C4-2B (cell line): ENCODE data around the gene FABP3.

Experiments used
- H3K27ac ChIP-seq: fragments of 450-650 bp; 2 replicates; pipeline ENCODE4 v1.5.1; 2017
- CTCF ChIP-seq: fragments of 450-650 bp; conservative IDR thresholded peaks from 2 replicates; pipeline ENCODE4 v1.5.1; 2017; ENCODE audit warnings: mild to moderate bottlenecking
- ZFX ChIP-seq: fragments of 450-650 bp; IDR thresholded peaks from 2 replicates; pipeline ENCODE4 v1.6.1; 2017

The FABP3 gene

DNA sequence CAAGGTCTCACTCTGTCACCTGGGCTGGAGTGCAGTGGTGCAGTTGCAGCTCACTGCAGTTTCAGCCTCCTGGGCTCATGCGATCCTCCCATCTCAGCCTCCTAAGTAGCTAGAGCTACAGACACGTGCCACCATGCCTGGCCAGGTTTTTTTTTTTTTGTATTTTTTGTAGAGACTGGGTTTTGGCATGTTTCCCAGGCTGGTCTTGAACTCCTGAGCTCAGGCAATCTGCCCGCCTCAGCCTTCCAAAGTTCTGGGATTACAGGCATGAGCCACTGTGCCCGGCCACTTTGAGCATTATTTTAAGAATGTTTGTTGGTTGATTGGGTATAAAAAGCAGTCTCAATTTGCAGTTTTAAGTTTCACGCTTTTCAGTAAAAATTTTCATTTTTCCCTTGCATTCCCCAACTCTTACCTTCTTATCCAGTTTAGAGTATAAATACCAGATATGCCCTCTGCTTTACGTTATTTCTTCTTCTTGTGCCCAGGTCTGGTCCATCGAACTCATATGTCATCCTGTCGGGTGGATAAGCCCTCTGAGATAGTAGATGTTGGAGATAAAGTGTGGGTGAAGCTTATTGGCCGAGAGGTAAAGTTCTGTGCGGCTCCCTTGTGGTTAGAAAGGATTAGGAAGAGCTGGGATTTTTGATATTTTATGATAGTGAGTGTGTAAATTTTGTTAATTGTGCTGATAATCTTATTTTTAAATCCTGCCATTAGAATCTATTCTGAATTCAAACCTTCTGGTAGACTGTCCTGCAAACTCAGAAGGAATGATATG, 36.0 kb downstream of the FABP3 start:
- TF ChIP-seq CTCF (no peak), ZFX (no peak)
- no peak overlapping the region for H3K27ac ChIP-seq

- no peak overlapping the region for H3K27ac ChIP-seq
- TF ChIP-seq CTCF (peak; percentile 84), ZFX (no peak)
Observed at GRCh38 chr1:31335007-31335406, 37.9 kb downstream of the FABP3 start.

GRCh38 chr1:31327381-31327780, 45.5 kb downstream of the FABP3 start:
- no peak overlapping the region for H3K27ac ChIP-seq
- TF ChIP-seq CTCF (no peak), ZFX (no peak)

- TF ChIP-seq CTCF, result no peak
- no peak for TF ChIP-seq ZFX
- no peak overlapping the region for H3K27ac ChIP-seq
Observed at GRCh38 chr1:31326461-31326860, 46.4 kb downstream of the FABP3 start.

- H3K27ac ChIP-seq, result no peak overlapping the region
- no peak for TF ChIP-seq CTCF
- TF ChIP-seq ZFX, result no peak
Observed at GRCh38 chr1:31324992-31325391, 47.9 kb downstream of the FABP3 start.

DNA sequence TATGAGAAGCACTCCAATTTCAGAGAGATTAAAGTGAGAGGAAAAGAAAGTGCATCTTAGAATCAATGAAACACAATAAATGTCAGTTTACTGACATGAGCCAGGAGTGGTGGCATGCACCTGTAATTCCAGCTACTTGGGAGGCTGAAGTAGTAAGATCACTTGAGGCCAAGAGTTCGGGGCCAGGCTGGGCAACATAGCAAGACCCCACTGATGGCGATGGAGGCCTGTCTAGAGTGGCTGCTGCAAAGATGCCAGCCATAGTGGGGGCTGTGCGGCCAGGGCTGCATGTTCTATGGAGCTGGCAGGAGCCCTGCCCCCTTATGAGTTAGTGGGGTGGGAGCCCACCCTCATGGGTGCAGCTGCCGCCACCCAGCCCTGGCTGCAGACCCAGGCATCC, 48.8 kb downstream of the FABP3 start:
- no peak overlapping the region for H3K27ac ChIP-seq
- TF ChIP-seq ZFX, result no peak

- H3K27ac ChIP-seq, result no peak overlapping the region
- TF ChIP-seq ZFX (no peak), CTCF (no peak)
Observed at GRCh38 chr1:31318146-31318545, 54.7 kb downstream of the FABP3 start.

- TF ChIP-seq CTCF (no peak), ZFX (no peak)
- no peak overlapping the region for H3K27ac ChIP-seq
Observed at GRCh38 chr1:31315902-31316301, 57.0 kb downstream of the FABP3 start.
